Natural killer cell (primary cell): ENCODE results near the gene SESN1. TPM values are rescaled to one million over a fixed set of nuclear protein-coding genes. Genes with fewer than 3 reads are reported as not detected.

Experiments
- ATAC-seq, 3 donors: fragments of 150-1000 bp in 2 of 3; fragments of 200-7000 bp in 1 of 3; cut with Tn5 transposase; 1 replicate in 1 of 3; 2 replicates in 2 of 3; pipeline ENCODE4 v1.10.0; 2021; ENCODE audit warnings: mild to moderate bottlenecking in 2 of 3, moderate library complexity in 2 of 3
- DNase-seq, 2 donors: peaks; one replicate each; pipeline versions ENCODE4 v3.0.0 to v3.0.0-alpha.2; 2013 to 2021; ENCODE audit warnings: mixed read lengths in 1 of 2
- H3K27ac ChIP-seq: one replicate; pipeline ENCODE4 v1.5.1; 2013; ENCODE audit warnings: mild to moderate bottlenecking, low read length
- H3K27me3 ChIP-seq: one replicate; pipeline ENCODE4 v1.6.1; 2013; ENCODE audit warnings: low read length; ENCODE audit not compliant: control insufficient read depth, insufficient read depth
- H3K36me3 ChIP-seq: one replicate; pipeline ENCODE4 v1.6.1; 2013; ENCODE audit warnings: low read length; ENCODE audit not compliant: control insufficient read depth, insufficient read depth
- H3K4me1 ChIP-seq: one replicate; pipeline ENCODE4 v1.6.1; 2013; ENCODE audit warnings: low read length; ENCODE audit not compliant: control insufficient read depth, insufficient read depth
- H3K4me3 ChIP-seq: one replicate; pipeline ENCODE4 v1.5.1; 2013; ENCODE audit warnings: low read length
- H3K9me3 ChIP-seq: one replicate; pipeline ENCODE4 v1.6.1; 2013; ENCODE audit warnings: low read length; ENCODE audit not compliant: control insufficient read depth, insufficient read depth
- H3K27ac Mint-ChIP-seq, 2 donors: one replicate each; pipeline ENCODE4 v1.8.0; 2022; ENCODE audit warnings: mild to moderate bottlenecking in 2 of 2, mixed read lengths in 2 of 2, moderate library complexity in 1 of 2
- H3K27me3 Mint-ChIP-seq, 2 donors: one replicate each; pipeline ENCODE4 v1.8.0; 2022; ENCODE audit warnings: low read depth in 2 of 2, mixed read lengths in 2 of 2
- H3K36me3 Mint-ChIP-seq: one replicate; pipeline ENCODE4 v1.8.0; 2022; ENCODE audit warnings: mixed read lengths
- H3K4me1 Mint-ChIP-seq, 2 donors: one replicate each; pipeline ENCODE4 v1.8.0; 2022; ENCODE audit warnings: mixed read lengths in 2 of 2
- H3K4me3 Mint-ChIP-seq: one replicate; pipeline ENCODE4 v1.8.0; 2022; ENCODE audit warnings: mild to moderate bottlenecking, moderate library complexity, mixed read lengths
- H3K9me3 Mint-ChIP-seq, 2 donors: one replicate each; pipeline ENCODE4 v1.8.0; 2022; ENCODE audit warnings: mixed read lengths in 2 of 2
- WGBS: methylation state at CpG from one replicate; pipeline ENCODE4 v1.1.7; 2013; ENCODE audit warnings: missing lambda C conversion rate; ENCODE audit not compliant: insufficient coverage; 5-methylcytosine and 5-hydroxymethylcytosine counted together
- intact Hi-C: fragments of 100-400 bp; cut with micrococcal nuclease; formaldehyde crosslinking; loops from one replicate; pipeline ENCODE4 v1.14.2; 2022
- total RNA-seq, 4 donors: library from RNA; stranded (reverse); fragments of 120-200 nt in 1 of 4; gene quantifications; one replicate each; pipeline versions ENCODE4 v1.2.3 to v1.2.4, GENCODE V29; 2013 to 2022
- TF ChIP-seq, protein P1 (sequence below): fragments of 200-600 bp; IDR thresholded peaks from one replicate; pipeline ENCODE4 v1.8.0; 2022; ENCODE audit warnings: antibody characterized with exemption

Gene SESN1
- total RNA-seq, 3 donors from 2014 or later (not counting 1 experiment from before 2014, with no cell fraction given) = 52.9 to 106 (median 68.9) TPM

DNA sequence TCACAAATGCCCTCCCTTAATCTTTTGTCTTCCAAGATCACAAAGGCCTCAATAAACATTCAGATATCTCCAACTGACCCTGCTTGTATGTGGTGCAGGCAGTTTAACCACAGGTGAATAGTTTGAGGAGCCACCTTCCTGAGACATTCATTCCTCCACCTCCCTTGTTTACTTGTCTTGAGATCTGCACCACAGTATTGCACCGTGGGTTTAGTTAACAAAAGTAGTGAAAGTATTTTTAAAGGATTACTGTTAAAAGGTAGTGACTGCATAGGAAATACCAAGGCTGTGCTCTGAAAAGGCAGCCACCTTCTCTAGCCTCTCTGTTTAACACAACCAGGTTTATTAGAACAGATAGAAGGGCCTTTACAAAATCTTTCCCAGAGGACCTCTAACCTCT is 46.5 kb downstream of the SESN1 start:
- DNase-seq = no peak
- H3K36me3 Mint-ChIP-seq = no peaks in the 10 kb centered on the region
- peaks cover 18 to 34% of the 10 kb centered on the region in 2 donors for H3K4me1 Mint-ChIP-seq
- Histone ChIP-seq H3K27ac (peak overlapping the region; percentile 1), H3K9me3 (no peaks in the 10 kb centered on the region), H3K4me1 (no peaks in the 10 kb centered on the region), H3K36me3 (no peaks in the 10 kb centered on the region), H3K27me3 (no peaks in the 10 kb centered on the region), H3K4me3 (no peak overlapping the region)
- intact Hi-C loops = no loop called here
- H3K27ac Mint-ChIP-seq = peak overlapping the region; percentile 47 to 76
- peak; percentile 42 to 63 (median 50) for ATAC-seq
- no peak overlapping the region for H3K4me3 Mint-ChIP-seq
- no peaks in the 10 kb centered on the region for H3K9me3 Mint-ChIP-seq
- TF ChIP-seq, protein P1, sequence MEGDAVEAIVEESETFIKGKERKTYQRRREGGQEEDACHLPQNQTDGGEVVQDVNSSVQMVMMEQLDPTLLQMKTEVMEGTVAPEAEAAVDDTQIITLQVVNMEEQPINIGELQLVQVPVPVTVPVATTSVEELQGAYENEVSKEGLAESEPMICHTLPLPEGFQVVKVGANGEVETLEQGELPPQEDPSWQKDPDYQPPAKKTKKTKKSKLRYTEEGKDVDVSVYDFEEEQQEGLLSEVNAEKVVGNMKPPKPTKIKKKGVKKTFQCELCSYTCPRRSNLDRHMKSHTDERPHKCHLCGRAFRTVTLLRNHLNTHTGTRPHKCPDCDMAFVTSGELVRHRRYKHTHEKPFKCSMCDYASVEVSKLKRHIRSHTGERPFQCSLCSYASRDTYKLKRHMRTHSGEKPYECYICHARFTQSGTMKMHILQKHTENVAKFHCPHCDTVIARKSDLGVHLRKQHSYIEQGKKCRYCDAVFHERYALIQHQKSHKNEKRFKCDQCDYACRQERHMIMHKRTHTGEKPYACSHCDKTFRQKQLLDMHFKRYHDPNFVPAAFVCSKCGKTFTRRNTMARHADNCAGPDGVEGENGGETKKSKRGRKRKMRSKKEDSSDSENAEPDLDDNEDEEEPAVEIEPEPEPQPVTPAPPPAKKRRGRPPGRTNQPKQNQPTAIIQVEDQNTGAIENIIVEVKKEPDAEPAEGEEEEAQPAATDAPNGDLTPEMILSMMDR = no peak
- no CpG with 5 or more reads among the region's 1 CpG for WGBS
- H3K27me3 Mint-ChIP-seq = no peaks in the 10 kb centered on the region

DNA sequence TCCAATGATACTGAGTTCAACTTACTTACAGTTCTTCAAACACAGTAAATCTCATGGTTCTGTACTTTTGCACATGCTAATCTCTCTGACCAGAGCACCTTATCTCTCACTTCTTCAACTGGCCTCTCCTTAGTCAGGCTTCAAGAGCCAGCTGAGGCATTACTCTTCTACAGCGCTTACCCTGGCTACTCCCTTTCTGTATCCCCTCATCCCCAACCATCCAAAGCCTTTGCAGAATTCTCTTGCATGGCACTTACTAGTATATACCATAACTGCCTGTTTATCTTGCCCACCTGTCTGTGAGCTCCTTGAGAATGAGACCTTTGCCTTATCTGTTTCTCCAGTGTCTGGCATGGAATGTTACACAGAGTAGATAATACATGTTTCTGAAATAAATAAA is 49.2 kb downstream of the SESN1 start:
- Histone ChIP-seq H3K4me3 (no peak overlapping the region), H3K36me3 (no peaks in the 10 kb centered on the region), H3K9me3 (no peaks in the 10 kb centered on the region), H3K27me3 (no peaks in the 10 kb centered on the region), H3K4me1 (no peaks in the 10 kb centered on the region), H3K27ac (no peak overlapping the region)
- Mint-ChIP-seq H3K4me1 (peaks cover 13 to 23% of the 10 kb centered on the region in 2 donors), H3K27ac (peak overlapping the region; percentile 11 to 47), H3K36me3 (no peaks in the 10 kb centered on the region), H3K4me3 (no peak overlapping the region), H3K27me3 (no peaks in the 10 kb centered on the region), H3K9me3 (no peaks in the 10 kb centered on the region)
- DNase-seq (no peak), ATAC-seq (no peak)
- TF ChIP-seq, protein P1 = no peak
- 100% methylated on average over 1 of the region's 1 CpG for WGBS
- intact Hi-C loops = no loop called here

DNA sequence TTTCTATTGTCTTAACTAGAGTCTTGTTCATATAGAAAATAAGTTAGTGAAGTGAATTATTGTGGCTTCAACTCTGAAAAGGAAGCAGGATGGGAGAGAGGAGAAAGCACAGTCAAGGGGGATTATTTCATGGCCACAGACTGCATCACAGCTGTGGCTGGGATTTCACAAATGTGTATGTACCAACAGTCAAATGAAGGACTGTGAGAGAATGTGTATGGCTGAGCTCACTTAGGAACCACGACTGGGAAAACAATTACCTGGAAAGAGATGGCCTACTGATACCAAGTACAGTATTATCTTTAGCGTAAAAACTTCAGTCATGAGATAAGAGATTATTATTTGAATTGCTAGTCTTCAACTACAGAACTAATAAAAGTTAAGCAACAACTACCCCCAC is 54.9 kb downstream of the SESN1 start:
- no peaks in the 10 kb centered on the region for H3K36me3 ChIP-seq
- no peak for DNase-seq
- no peak overlapping the region for H3K27ac Mint-ChIP-seq
- 83% methylated on average over 1 of the region's 2 CpGs for WGBS
- no peaks in the 10 kb centered on the region for H3K27me3 Mint-ChIP-seq
- H3K9me3 ChIP-seq = no peaks in the 10 kb centered on the region
- no peaks in the 10 kb centered on the region for H3K9me3 Mint-ChIP-seq
- no peak overlapping the region for H3K27ac ChIP-seq
- H3K4me3 Mint-ChIP-seq = no peak overlapping the region
- H3K4me1 ChIP-seq = peaks cover 14% of the 10 kb centered on the region
- H3K36me3 Mint-ChIP-seq = no peaks in the 10 kb centered on the region
- H3K27me3 ChIP-seq = no peaks in the 10 kb centered on the region
- no peak overlapping the region for H3K4me3 ChIP-seq
- intact Hi-C loops = loop anchor here (5.0 kb wide), 1 partner anchor 33 kb away; no protein-coding TSS in a partner anchor
- H3K4me1 Mint-ChIP-seq = peaks cover 32 to 33% of the 10 kb centered on the region in 2 donors
- ATAC-seq = no peak
- TF ChIP-seq, protein P1 = no peak

DNA sequence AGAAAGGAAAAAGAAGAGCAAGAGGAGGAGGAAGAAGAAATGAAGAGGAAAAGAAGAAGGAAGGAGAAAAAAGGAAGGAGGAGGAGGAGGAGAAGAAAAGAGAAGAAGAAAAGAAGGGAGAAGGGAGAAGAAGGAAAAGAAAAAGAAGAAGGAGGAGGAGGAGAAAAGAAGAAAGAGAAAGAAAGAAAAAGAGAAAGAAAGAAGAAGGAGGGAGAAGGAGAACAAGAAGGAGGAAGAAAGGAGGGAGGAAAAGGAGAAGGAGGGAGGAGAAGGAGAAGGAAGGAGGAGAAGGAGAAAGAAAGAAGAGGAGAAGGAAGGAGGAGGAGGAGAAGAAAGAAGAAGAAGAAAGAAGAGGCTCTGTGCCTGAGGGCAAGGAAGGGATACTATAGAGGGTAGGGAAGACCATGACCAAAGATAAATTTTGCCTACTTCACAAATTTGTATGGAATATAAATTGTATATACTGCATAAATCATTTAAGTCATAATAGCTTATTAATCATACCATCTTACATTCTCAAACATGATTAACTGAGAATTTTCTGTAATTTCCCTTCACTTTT is 55.7 kb downstream of the SESN1 start:
- Histone ChIP-seq H3K27ac (no peak overlapping the region), H3K36me3 (no peaks in the 10 kb centered on the region), H3K9me3 (no peaks in the 10 kb centered on the region), H3K27me3 (no peaks in the 10 kb centered on the region), H3K4me3 (no peak overlapping the region), H3K4me1 (peaks cover 14% of the 10 kb centered on the region)
- Mint-ChIP-seq H3K4me3 (no peak overlapping the region), H3K9me3 (no peaks in the 10 kb centered on the region), H3K4me1 (peaks cover 32 to 36% of the 10 kb centered on the region in 2 donors), H3K36me3 (no peaks in the 10 kb centered on the region), H3K27ac (peak overlapping the region in 1 of 2 donors; percentile 13), H3K27me3 (no peaks in the 10 kb centered on the region)
- TF ChIP-seq, protein P1 = no peak
- intact Hi-C loops = loop anchor here (5.0 kb wide), 1 partner anchor 33 kb away; no protein-coding TSS in a partner anchor
- ATAC-seq (no peak), DNase-seq (no peak)
